Neuronal stem cell (in vitro differentiated cells): Measurements from ENCODE around the gene DIS3. TPM values are rescaled to one million over a fixed set of nuclear protein-coding genes. Genes with fewer than 3 reads are reported as not detected.

Experiments
- DNase-seq: peaks from one replicate; pipeline ENCODE4 v3.0.0-alpha.2; 2013; ENCODE audit warnings: low spot score
- H2AFZ ChIP-seq: one replicate; pipeline ENCODE4 v1.6.1; 2013; ENCODE audit warnings: mild to moderate bottlenecking, low read length, inconsistent platforms
- H2AK5ac ChIP-seq: 2 replicates; pipeline ENCODE4 v1.6.1; 2013; ENCODE audit warnings: low read depth, mild to moderate bottlenecking, inconsistent platforms, low read length, moderate library complexity, mixed read lengths
- H2BK120ac ChIP-seq: 2 replicates; pipeline ENCODE4 v1.6.1; 2013; ENCODE audit warnings: low read depth, mild to moderate bottlenecking, inconsistent platforms, low read length, moderate library complexity, mixed read lengths
- H2BK12ac ChIP-seq: one replicate; pipeline ENCODE4 v1.6.1; 2013; ENCODE audit warnings: low read length, inconsistent platforms
- H2BK15ac ChIP-seq: 2 replicates; pipeline ENCODE4 v1.6.1; 2013; ENCODE audit warnings: mild to moderate bottlenecking, low read length, inconsistent platforms, mixed read lengths
- H2BK5ac ChIP-seq: one replicate; pipeline ENCODE4 v1.6.1; 2013; ENCODE audit warnings: inconsistent platforms, mild to moderate bottlenecking, low read length, moderate library complexity
- H3K14ac ChIP-seq: one replicate; pipeline ENCODE4 v1.6.1; 2013; ENCODE audit warnings: low read length, inconsistent platforms
- H3K18ac ChIP-seq: 2 replicates; pipeline ENCODE4 v1.6.1; 2013; ENCODE audit warnings: low read length, inconsistent platforms
- H3K23ac ChIP-seq: 2 replicates; pipeline ENCODE4 v1.6.1; 2013; ENCODE audit warnings: low read depth, mild to moderate bottlenecking, mixed read lengths, low read length, inconsistent platforms; ENCODE audit not compliant: poor library complexity
- H3K27ac ChIP-seq: replicated peaks from 3 replicates; pipeline ENCODE4 v1.5.1; 2013; ENCODE audit warnings: low read length, inconsistent platforms
- H3K27me3 ChIP-seq, 3 experiments: 2 replicates each; pipeline ENCODE4 v1.6.1; 2013; ENCODE audit warnings: low read length in 3 of 3, mild to moderate bottlenecking in 2 of 3, inconsistent platforms in 1 of 3, low read depth in 1 of 3, mixed read lengths in 1 of 3, moderate library complexity in 1 of 3; ENCODE audit not compliant: control insufficient read depth in 3 of 3, insufficient read depth in 3 of 3
- H3K36me3 ChIP-seq, 2 donors: replicated peaks in 1 of 2; 2 replicates each; pipeline ENCODE4 v1.6.1; 2013; ENCODE audit warnings: low read length in 2 of 2; ENCODE audit not compliant: control insufficient read depth in 2 of 2, insufficient read depth in 2 of 2
- H3K4ac ChIP-seq: 2 replicates; pipeline ENCODE4 v1.6.1; 2013; ENCODE audit warnings: inconsistent platforms, mild to moderate bottlenecking, low read length, moderate library complexity
- H3K4me1 ChIP-seq, 2 donors: 1 replicate in 1 of 2; 2 replicates in 1 of 2; pipeline ENCODE4 v1.6.1; 2013; ENCODE audit warnings: low read length in 2 of 2, low read depth in 1 of 2; ENCODE audit not compliant: control insufficient read depth in 2 of 2, insufficient read depth in 1 of 2
- H3K4me2 ChIP-seq: one replicate; pipeline ENCODE4 v1.6.1; 2013; ENCODE audit warnings: mild to moderate bottlenecking, low read length, inconsistent platforms; ENCODE audit not compliant: insufficient read depth, poor library complexity, severe bottlenecking
- H3K4me3 ChIP-seq, 2 donors: 2 replicates each; pipeline ENCODE4 v1.5.1; 2013; ENCODE audit warnings: low read length in 2 of 2, mild to moderate bottlenecking in 2 of 2, inconsistent platforms in 1 of 2, moderate library complexity in 1 of 2
- H3K79me1 ChIP-seq: one replicate; pipeline ENCODE4 v1.6.1; 2013; ENCODE audit warnings: low read depth, mild to moderate bottlenecking, inconsistent platforms, low read length, moderate library complexity
- H3K9ac ChIP-seq: one replicate; pipeline ENCODE4 v1.6.1; 2013; ENCODE audit warnings: mild to moderate bottlenecking, low read depth, low read length, inconsistent platforms; ENCODE audit not compliant: poor library complexity
- H3K9me3 ChIP-seq, 2 donors: replicated peaks in 1 of 2; 2 replicates each; pipeline versions ENCODE3 to v1.6.1; 2013; ENCODE audit warnings: low read length in 2 of 2, mild to moderate bottlenecking in 2 of 2, inconsistent platforms in 1 of 2, low read depth in 1 of 2, mixed read lengths in 1 of 2, moderate library complexity in 1 of 2; ENCODE audit not compliant: control insufficient read depth in 2 of 2, insufficient read depth in 1 of 2
- H4K8ac ChIP-seq: one replicate; pipeline ENCODE4 v1.6.1; 2013; ENCODE audit warnings: low read depth, mild to moderate bottlenecking, inconsistent platforms, low read length, moderate library complexity
- H4K91ac ChIP-seq: one replicate; pipeline ENCODE4 v1.6.1; 2013; ENCODE audit warnings: low read length, low read depth, mild to moderate bottlenecking, inconsistent platforms; ENCODE audit not compliant: poor library complexity
- WGBS, 2 donors: extraction: QIAGEN DNeasy Blood & Tissue Kit; methylation state at CpG; one replicate each; pipeline ENCODE4 v1.1.7; 2013; ENCODE audit warnings: missing lambda C conversion rate in 2 of 2, mixed read lengths in 1 of 2; ENCODE audit not compliant: insufficient read length in 2 of 2, insufficient replicate concordance in 1 of 2; ENCODE audit errors: extremely low coverage in 2 of 2; 5-methylcytosine and 5-hydroxymethylcytosine counted together
- small RNA-seq: library from polyadenylated mRNA; stranded (forward); fragments of <200 nt; extraction: miRNeasy Mini kit (QIAGEN cat#:217004); gene quantifications from one replicate; pipeline ENCODE3, GENCODE V24; 2013; ENCODE audit not compliant: insufficient read depth

The DIS3 gene

GRCh38 chr13:72716776-72717175 is 64.9 kb downstream of the DIS3 start:
- no peak overlapping the region for H3K9ac ChIP-seq
- no peak overlapping the region for H3K4me3 ChIP-seq
- peaks cover 13 to 51% of the 10 kb centered on the region in 2 donors for H3K9me3 ChIP-seq
- H3K4me2 ChIP-seq: no peak overlapping the region
- no peak for DNase-seq
- H3K4me1 ChIP-seq: no peaks in the 10 kb centered on the region
- no peak overlapping the region for H2BK120ac ChIP-seq
- no peak overlapping the region for H3K18ac ChIP-seq
- no peak overlapping the region for H3K27ac ChIP-seq
- H3K4ac ChIP-seq: no peak overlapping the region
- WGBS, 2 donors: no CpG with 5 or more reads among the region's 3 CpGs
- H4K91ac ChIP-seq: no peak overlapping the region
- H2BK15ac ChIP-seq: no peak overlapping the region
- H2BK5ac ChIP-seq: no peak overlapping the region
- H3K27me3 ChIP-seq: no peaks in the 10 kb centered on the region
- H3K23ac ChIP-seq: no peak overlapping the region
- H3K79me1 ChIP-seq: peaks cover 3% of the 10 kb centered on the region
- no peak overlapping the region for H2AK5ac ChIP-seq
- H2BK12ac ChIP-seq: no peak overlapping the region
- no peak overlapping the region for H3K14ac ChIP-seq
- no peak overlapping the region for H4K8ac ChIP-seq
- no peak overlapping the region for H2AFZ ChIP-seq
- peaks cover 23 to 100% of the 10 kb centered on the region in 2 donors for H3K36me3 ChIP-seq

Small RNAs within 50 kb of the gene (small RNA-seq; reads per million reads assigned to genes)
- gene RNU6-80P: not detected
